Measurements from ENCODE around the gene CNTN4.

The CNTN4 gene

GRCh38 chr3:3085782-3086181 lies 987.1 kb downstream of the CNTN4 start:
- DNase-seq (ENCODE audit: low spot score), result no peak
- in situ Hi-C loops (cut with MboI; ENCODE audit: low sequenced_read_pairs, unreplicated experiment), result no loop called here
- TF ChIP-seq, protein P1, sequence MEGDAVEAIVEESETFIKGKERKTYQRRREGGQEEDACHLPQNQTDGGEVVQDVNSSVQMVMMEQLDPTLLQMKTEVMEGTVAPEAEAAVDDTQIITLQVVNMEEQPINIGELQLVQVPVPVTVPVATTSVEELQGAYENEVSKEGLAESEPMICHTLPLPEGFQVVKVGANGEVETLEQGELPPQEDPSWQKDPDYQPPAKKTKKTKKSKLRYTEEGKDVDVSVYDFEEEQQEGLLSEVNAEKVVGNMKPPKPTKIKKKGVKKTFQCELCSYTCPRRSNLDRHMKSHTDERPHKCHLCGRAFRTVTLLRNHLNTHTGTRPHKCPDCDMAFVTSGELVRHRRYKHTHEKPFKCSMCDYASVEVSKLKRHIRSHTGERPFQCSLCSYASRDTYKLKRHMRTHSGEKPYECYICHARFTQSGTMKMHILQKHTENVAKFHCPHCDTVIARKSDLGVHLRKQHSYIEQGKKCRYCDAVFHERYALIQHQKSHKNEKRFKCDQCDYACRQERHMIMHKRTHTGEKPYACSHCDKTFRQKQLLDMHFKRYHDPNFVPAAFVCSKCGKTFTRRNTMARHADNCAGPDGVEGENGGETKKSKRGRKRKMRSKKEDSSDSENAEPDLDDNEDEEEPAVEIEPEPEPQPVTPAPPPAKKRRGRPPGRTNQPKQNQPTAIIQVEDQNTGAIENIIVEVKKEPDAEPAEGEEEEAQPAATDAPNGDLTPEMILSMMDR (IDR thresholded peaks at IDR 0.05; ENCODE audit: borderline replicate concordance, control extremely low read depth, extremely low read depth, insufficient read depth, missing control alignments), result no peak

DNA sequence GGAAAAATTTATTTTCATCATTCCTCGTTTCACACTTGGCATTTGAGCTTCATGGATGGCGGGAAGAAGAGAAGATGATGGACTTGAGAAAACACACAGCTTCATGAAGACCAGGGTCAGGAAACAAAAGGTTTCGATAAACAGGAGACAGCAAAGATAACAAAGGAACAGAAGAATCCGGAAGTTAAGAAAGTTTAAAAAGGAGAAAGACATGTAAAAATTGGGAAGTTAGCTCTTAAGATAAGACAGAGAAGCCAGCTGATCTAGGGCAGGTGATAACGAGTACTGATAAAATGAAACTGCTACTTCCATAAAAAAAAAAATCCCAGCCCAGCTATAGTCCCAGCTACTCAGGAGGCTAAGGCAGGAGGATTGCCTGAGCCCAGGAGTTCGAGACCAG lies 987.6 kb downstream of the CNTN4 start:
- TF ChIP-seq, protein P1 (IDR thresholded peaks at IDR 0.05; ENCODE audit: borderline replicate concordance, control extremely low read depth, extremely low read depth, insufficient read depth, missing control alignments), result no peak
- DNase-seq (ENCODE audit: low spot score), result no peak
- in situ Hi-C loops (cut with MboI; ENCODE audit: low sequenced_read_pairs, unreplicated experiment), result no loop called here

GRCh38 chr3:3087279-3087678 lies 988.6 kb downstream of the CNTN4 start:
- TF ChIP-seq, protein P1 (IDR thresholded peaks at IDR 0.05; ENCODE audit: borderline replicate concordance, control extremely low read depth, extremely low read depth, insufficient read depth, missing control alignments), result no peak
- DNase-seq (ENCODE audit: low spot score), result no peak
- in situ Hi-C loops (cut with MboI; ENCODE audit: low sequenced_read_pairs, unreplicated experiment), result no loop called here

DNA sequence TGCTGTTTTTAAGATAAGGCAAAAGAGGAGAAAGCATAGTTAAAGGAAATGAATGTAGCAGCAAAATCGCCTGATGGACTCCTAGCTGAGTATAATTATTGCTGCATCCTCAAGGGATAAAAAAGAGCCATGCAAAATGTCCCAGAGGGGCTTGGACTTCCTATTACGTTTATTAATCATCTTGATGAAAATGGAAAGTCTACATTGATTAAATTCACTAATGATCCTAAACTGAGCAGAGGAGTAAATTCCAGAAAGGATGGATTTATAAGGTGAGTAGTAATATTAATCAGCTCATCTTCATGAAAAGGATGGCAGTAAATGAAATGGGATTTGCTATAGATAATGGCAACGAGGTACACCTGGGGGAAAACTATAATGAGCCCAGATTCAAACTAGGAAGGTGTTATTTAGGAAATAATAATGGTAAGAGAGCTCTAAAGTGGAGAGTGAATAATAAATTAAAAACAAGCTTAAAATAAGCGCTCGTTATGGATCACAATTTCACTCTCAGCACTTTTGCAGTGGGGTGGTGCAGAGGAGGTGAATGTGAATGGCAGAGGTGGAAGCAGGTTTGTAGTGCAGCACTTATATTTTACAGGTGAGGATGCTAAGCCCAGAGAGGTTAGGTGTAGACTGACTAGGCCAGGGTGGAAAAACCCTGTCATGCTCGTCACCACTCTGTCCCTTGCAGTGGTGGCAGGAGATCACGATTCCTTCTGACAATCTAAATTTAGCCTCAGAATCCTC lies 989.2 kb downstream of the CNTN4 start:
- TF ChIP-seq, protein P1 (IDR thresholded peaks at IDR 0.05; ENCODE audit: borderline replicate concordance, control extremely low read depth, extremely low read depth, insufficient read depth, missing control alignments), result no peak
- in situ Hi-C loops (cut with MboI; ENCODE audit: low sequenced_read_pairs, unreplicated experiment), result no loop called here
- DNase-seq (ENCODE audit: low spot score), result no peak

DNA sequence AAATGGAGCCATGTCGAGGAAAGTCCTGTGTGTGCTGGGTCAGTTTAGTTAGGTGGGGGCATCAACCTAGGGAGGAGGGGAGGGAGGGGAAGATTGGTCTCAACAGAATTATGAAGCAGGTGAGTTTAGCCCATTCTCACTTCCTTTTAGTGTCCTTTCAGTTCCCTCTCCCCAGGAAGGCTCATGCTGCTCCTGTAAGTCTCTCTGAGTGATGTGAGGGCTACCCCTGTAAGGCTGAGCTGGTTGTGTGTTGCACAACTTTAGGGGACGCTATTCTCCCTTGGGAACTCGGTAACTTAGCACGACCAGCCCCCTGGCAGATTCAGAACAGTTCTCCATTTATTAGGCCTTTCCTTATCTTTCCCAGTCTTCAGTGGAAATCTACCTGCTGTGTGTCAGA lies 990.4 kb downstream of the CNTN4 start:
- peak; percentile 54 for DNase-seq (ENCODE audit: low spot score)
- in situ Hi-C loops (cut with MboI; ENCODE audit: low sequenced_read_pairs, unreplicated experiment), result no loop called here
- TF ChIP-seq, protein P1 (IDR thresholded peaks at IDR 0.05; ENCODE audit: borderline replicate concordance, control extremely low read depth, extremely low read depth, insufficient read depth, missing control alignments), result no peak

DNA sequence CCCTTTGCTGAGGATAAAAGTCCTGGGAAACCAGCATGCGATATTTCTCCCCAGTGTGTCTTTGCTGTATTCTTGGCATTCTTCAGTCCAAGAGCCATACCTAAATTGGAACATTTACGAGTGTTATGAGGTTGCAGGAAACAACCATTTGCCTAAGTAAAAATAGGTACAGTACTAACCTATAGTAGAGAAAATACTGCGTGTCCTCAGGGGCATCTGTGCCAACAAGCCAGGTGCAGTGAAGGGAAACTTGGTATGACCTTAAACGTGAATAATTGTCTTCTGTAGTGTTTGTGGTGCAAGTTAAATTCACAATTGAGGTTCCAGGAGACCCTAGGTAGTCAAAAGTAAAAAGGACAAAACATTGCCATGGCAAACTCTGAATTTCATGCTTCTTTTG lies 999.3 kb downstream of the CNTN4 start:
- in situ Hi-C loops (cut with MboI; ENCODE audit: low sequenced_read_pairs, unreplicated experiment), result no loop called here
- TF ChIP-seq, protein P1 (IDR thresholded peaks at IDR 0.05; ENCODE audit: borderline replicate concordance, control extremely low read depth, extremely low read depth, insufficient read depth, missing control alignments), result no peak
- no peak for DNase-seq (ENCODE audit: low spot score)
